ENCODE measurements around the gene KEAP1.

The KEAP1 gene

DNA sequence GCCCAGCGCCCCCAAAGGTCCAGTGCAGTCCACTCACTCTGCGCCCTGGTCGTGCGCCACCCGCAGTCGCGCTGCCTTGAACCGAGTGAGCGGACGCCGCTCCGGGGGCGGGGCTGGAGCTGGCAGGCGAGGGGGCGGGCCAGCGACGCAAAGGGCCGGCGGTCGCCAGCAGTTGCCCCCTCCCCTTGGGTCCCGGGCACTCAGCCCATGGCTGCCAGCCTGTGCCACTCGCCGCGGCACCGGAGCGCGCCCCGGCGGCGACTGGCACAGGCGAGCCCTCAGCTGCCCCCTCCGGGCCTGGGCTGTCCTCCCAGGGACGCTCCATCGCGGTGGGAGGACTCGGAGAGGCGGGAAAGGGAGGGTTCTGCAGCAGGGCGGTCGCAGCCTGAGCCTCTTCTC is 14.2 kb upstream of the KEAP1 start, which contains the start of gene S1PR5:
TSS of gene S1PR5 (minus strand) at position 87 of the 399 bp plus-strand sequence. CDS start 2,436 bp downstream, outside the sequence.
- Mint-ChIP-seq H3K4me1 (ENCODE audit: low read depth) (peaks cover 21% of the 10 kb centered on the region), H3K36me3 (ENCODE audit: low read depth) (peaks cover 3% of the 10 kb centered on the region), H3K9me3 (no peaks in the 10 kb centered on the region), H3K27me3 (ENCODE audit: low read depth) (peaks cover 76% of the 10 kb centered on the region), H3K27ac (no peak within 1 kb of the TSS), H3K4me3 (peak within 1 kb of the TSS; percentile 71)

DNA sequence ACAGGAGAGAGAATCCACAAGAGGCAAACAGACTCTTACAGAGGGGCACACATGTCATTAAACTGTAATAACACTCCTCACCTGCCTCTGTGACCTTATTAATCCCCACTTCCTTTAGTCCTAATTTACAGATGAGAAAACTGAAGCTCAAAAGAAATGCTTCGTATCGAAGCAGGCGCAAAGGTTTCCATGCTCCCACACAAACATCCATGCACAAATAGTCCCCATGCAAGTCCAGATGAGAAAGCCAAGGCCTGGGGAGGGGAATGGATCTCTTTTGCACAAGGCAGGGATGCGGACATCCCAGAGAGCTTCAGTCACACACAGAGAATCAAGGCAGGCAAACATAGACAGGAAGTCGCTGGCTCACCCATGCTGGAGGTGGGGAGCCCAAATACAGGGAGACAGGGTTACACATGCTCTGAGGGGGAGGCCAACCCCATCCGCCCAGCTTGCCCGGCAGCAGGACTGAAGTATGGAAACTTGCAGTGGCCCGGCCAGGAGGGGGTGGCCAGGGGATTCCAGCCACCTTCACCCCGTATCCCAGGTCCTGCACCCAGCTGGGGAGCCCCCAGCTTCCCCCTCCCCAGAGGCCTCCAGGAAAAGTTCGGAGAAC is 13.6 kb upstream of the KEAP1 start:
- H3K4me1 Mint-ChIP-seq (ENCODE audit: low read depth), result peaks cover 21% of the 10 kb centered on the region
- no peaks in the 10 kb centered on the region for H3K9me3 Mint-ChIP-seq
- peaks cover 3% of the 10 kb centered on the region for H3K36me3 Mint-ChIP-seq (ENCODE audit: low read depth)
- no peak overlapping the region for H3K27ac Mint-ChIP-seq
- H3K4me3 Mint-ChIP-seq, result peak overlapping the region; percentile 30
- peaks cover 71% of the 10 kb centered on the region for H3K27me3 Mint-ChIP-seq (ENCODE audit: low read depth)

DNA sequence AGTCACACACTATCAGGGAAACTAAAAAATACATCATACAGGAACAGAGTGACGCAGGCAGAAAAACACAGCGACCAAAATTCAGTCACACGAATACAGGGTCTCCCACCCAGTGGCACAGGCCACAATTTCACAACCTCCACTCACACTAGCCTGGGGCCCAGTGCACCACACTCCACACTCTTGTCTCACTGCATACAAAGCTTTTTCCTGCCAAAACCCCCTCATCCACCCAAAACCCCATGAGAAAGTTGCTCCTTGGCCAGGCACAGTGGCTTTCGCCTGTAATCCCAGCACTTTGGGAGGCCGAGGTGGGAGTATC is 12.9 kb upstream of the KEAP1 start:
- Mint-ChIP-seq H3K27ac (no peak overlapping the region), H3K9me3 (no peaks in the 10 kb centered on the region), H3K27me3 (ENCODE audit: low read depth) (peaks cover 72% of the 10 kb centered on the region), H3K4me1 (ENCODE audit: low read depth) (peaks cover 21% of the 10 kb centered on the region), H3K36me3 (ENCODE audit: low read depth) (peaks cover 3% of the 10 kb centered on the region), H3K4me3 (no peak overlapping the region)

DNA sequence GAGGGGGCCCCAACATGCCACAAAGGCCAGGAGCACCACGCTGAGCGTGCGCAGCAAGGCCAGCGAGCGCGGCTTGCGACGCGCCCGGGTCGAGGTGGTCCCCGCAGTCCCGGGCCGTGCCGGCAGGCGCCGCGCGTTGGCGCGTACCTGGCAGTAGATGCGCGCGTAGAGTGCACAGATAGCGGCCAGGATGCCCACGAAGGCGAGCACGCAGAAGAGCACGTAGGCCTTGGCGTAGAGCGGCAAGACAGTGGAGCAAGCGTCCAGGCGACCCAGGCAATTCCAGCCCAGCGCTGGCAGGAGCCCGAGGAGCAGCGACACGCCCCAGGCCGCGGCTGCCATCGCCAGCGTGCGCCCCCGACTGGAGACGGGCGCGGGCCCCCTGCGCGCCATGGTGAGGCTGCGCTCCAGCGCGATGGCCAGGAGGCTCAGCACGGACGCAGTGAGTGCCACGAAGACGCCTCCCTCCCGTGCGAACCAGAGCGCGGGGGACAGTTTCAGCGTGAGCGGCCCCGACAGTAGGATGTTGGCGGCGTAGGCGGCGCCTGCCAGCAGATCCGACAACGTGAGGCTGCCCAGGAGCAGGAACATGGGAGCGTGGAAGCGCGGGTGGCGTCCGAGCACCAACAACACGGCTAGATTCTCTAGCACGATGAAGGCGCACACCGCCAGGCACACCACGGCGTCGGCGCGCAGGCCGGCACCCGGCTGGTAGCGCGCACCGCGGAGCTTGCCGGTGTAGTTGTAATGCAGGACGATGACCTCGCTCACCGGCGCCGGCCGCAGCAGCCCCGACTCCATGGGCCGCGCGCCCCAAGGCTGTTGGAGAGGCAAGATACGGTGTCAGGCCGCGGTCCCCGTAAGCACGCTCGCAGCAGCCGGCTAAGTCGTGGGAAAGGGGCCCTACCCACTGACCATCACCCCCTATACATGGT is 11.3 kb upstream of the KEAP1 start:
- H3K27me3 Mint-ChIP-seq (ENCODE audit: low read depth), result peaks cover 66% of the 10 kb centered on the region
- H3K4me1 Mint-ChIP-seq (ENCODE audit: low read depth), result peaks cover 21% of the 10 kb centered on the region
- no peaks in the 10 kb centered on the region for H3K9me3 Mint-ChIP-seq
- peaks cover 3% of the 10 kb centered on the region for H3K36me3 Mint-ChIP-seq (ENCODE audit: low read depth)
- no peak overlapping the region for H3K4me3 Mint-ChIP-seq
- no peak overlapping the region for H3K27ac Mint-ChIP-seq

DNA sequence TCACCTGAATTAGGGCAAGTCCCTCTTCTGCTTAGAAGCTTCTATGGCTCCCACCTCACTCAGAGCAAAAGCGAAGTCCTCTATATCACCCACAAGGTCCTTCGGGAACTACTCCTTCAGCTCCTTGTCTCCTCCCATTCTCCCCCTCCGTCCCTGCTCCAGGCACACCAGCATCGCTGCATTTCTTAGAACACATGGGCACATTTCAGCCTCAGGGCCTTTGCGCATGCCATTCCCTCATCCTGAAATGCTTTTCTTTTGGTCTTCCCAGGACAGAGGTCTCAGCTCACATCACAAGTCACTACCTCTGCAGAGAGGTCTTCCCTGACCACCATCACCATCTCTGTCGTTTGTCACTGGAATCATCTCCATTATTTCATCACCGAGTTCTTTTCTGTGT is 10.1 kb upstream of the KEAP1 start:
- no peak overlapping the region for H3K4me3 Mint-ChIP-seq
- peaks cover 53% of the 10 kb centered on the region for H3K27me3 Mint-ChIP-seq (ENCODE audit: low read depth)

DNA sequence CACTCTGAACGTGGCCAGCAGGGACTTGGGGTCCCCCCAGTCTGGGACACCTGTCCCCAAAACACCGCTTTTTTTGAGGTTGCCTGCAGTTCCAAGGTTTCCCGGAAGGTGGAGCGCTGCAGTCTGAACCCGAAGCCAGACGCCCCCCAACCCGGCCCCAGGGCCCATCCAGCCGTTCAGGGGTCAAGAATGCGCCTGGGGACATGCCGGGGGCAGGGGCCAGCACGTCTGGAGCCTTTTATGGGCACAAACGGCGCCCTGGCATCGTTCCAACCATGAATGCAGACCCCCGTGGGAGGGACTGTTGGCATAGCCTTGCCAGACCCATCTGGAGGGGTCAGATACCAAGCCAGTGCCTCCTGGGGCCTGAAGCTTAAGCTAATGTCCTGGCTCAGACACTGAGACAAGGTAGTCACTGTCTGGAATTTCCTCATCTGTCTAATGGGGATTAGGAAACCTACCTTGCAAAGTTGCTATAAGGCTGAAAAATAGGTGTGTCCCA is 7.2 kb upstream of the KEAP1 start:
- peaks cover 16% of the 10 kb centered on the region for H3K4me1 Mint-ChIP-seq (ENCODE audit: low read depth)
- peaks cover 34% of the 10 kb centered on the region for H3K27me3 Mint-ChIP-seq (ENCODE audit: low read depth)
- no peaks in the 10 kb centered on the region for H3K36me3 Mint-ChIP-seq (ENCODE audit: low read depth)
- H3K4me3 Mint-ChIP-seq, result no peak overlapping the region
- no peaks in the 10 kb centered on the region for H3K9me3 Mint-ChIP-seq
- H3K27ac Mint-ChIP-seq, result no peak overlapping the region

More for the DNA sequence above, 10.1 kb upstream of the KEAP1 start:
- no peaks in the 10 kb centered on the region for H3K9me3 Mint-ChIP-seq
- H3K36me3 Mint-ChIP-seq (ENCODE audit: low read depth), result no peaks in the 10 kb centered on the region
- peaks cover 17% of the 10 kb centered on the region for H3K4me1 Mint-ChIP-seq (ENCODE audit: low read depth)
- no peak overlapping the region for H3K27ac Mint-ChIP-seq

DNA sequence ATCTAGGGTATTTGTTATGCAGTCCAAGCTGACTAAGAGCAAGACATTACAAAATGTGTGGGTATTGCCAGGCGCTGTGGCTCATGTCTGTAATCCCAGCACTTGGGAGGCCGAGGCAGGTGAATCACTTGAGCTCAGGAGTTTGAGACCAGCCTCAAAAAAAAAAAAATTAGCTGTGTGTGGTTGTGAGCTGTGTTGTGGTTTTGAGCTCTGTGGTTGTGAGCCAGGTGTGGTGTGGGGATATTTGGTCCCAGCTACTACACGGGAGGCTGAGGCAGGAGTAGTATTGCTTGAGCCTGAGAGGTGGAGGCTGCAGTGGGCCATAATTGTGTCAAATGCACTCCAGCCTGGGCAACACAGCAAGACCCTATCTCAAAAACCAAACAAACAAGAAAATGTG is 5.6 kb upstream of the KEAP1 start:
- Mint-ChIP-seq H3K27me3 (ENCODE audit: low read depth) (peaks cover 18% of the 10 kb centered on the region), H3K27ac (no peak overlapping the region), H3K9me3 (no peaks in the 10 kb centered on the region), H3K4me3 (no peak overlapping the region), H3K4me1 (ENCODE audit: low read depth) (peaks cover 16% of the 10 kb centered on the region), H3K36me3 (ENCODE audit: low read depth) (no peaks in the 10 kb centered on the region)

DNA sequence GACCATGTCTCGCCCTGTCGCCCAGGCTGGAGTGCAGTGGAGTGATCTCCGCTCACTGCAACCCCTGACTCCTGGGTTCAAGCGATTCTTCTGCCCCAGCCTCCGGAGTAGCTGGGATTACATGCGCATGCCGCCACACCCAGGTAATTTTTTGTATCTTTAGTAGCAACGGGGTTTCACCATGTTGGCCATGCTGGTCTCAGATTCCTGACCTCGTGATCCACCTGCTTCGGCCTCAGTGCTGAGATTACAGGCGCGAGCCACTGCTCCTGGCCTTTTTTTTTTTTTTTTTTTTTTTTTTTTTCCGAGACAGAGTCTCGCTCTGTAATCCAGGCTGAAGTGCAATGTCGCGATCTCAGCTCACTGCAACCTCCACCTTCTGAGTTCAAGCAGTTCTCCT is 4.9 kb upstream of the KEAP1 start:
- Mint-ChIP-seq H3K4me3 (no peak overlapping the region), H3K4me1 (ENCODE audit: low read depth) (peaks cover 18% of the 10 kb centered on the region), H3K27ac (no peak overlapping the region), H3K36me3 (ENCODE audit: low read depth) (no peaks in the 10 kb centered on the region), H3K27me3 (ENCODE audit: low read depth) (peaks cover 11% of the 10 kb centered on the region), H3K9me3 (no peaks in the 10 kb centered on the region)

DNA sequence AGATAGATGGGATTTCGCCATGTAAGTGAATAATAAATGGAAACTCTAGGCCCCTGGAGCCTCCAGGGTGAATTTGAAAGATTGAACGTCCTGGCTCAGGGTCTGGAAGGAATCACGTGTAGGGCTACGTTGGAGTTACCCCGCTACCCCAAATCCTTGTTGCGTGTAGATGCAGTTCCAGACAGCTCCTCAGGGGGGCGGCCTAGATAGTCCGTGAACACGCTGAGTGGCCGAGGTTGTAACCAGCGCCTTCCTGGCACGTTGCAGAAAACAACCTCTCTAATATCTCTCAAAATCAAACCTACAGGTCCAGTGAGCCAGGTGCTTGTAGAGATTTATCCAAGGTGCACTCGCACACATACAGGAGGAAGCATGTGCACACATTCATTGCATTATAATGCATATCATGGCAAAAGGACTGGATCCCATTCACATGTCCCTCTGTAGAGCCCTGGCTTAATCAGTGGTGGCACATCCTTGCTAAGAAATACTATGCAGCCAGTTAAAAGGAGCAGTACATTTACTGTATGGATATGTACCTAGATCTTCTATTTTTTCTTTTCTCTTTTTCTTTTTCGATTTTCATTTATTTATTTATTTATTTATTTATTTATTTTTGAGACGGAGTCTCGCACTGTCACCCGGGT is 2.5 kb upstream of the KEAP1 start:
- Mint-ChIP-seq H3K9me3 (no peaks in the 10 kb centered on the region), H3K4me3 (peak overlapping the region; percentile 32), H3K27ac (peak overlapping the region; percentile 70), H3K36me3 (ENCODE audit: low read depth) (peaks cover 2% of the 10 kb centered on the region), H3K4me1 (ENCODE audit: low read depth) (peaks cover 25% of the 10 kb centered on the region), H3K27me3 (ENCODE audit: low read depth) (no peaks in the 10 kb centered on the region)

DNA sequence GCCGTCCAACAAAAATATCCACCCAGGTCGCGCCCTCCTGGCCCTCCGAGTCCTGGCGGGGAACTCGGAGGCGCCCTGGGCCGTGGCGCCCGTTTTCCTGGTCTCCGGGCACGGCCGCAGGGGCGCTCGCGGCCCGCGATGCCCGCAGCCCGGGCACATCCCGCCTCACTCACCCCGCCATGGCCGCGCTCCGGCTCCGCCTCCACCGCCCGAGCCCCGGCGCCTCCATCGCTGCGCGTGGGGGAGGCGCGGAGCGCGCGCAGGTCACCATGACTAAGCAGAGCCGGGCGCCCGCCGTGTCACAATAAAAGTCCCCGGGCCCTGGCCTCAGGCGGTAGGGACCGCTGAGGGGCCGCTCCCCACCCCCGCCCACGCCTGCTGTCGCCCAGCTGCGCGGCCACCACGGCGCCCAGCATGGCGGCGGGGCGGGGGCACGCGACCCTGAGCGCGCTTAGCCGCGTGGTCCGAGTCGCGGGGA is 593 bp downstream of the KEAP1 start:
- Mint-ChIP-seq H3K27me3 (ENCODE audit: low read depth) (no peaks in the 10 kb centered on the region), H3K4me3 (peak overlapping the region; percentile 90), H3K9me3 (no peaks in the 10 kb centered on the region), H3K4me1 (ENCODE audit: low read depth) (peaks cover 33% of the 10 kb centered on the region), H3K27ac (peak overlapping the region; percentile 91), H3K36me3 (ENCODE audit: low read depth) (peaks cover 15% of the 10 kb centered on the region)

DNA sequence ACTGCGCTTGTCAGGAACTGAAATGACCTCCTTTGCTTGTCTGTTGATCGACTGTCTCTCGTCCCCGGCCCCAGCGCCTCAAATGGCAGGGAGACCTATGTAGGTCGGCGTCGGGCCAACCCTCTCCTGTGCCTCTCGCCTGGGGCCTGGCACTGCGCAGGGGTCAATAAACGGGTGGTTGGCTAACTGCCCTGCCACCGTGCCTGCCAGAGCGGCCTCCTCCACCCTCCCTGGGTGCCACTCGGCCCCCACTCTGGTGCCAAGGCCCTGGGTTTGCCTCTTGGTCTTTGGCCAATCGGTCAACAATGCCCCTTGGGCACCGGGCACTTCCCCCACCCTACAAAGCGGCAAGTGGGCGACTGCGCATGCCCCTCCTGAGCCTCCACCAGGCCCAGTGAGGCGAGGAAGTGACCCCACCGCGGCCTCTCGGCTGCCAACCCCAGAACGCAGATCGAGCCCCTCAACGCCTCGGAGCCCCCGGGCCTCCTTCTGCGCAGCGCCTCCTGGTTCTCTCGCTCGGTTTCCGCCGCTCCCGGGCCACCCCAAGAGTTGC is 1.1 kb downstream of the KEAP1 start:
- Mint-ChIP-seq H3K9me3 (no peaks in the 10 kb centered on the region), H3K4me3 (peak overlapping the region; percentile 90), H3K27me3 (ENCODE audit: low read depth) (no peaks in the 10 kb centered on the region), H3K4me1 (ENCODE audit: low read depth) (peaks cover 37% of the 10 kb centered on the region), H3K27ac (peak overlapping the region; percentile 91), H3K36me3 (ENCODE audit: low read depth) (peaks cover 18% of the 10 kb centered on the region)

DNA sequence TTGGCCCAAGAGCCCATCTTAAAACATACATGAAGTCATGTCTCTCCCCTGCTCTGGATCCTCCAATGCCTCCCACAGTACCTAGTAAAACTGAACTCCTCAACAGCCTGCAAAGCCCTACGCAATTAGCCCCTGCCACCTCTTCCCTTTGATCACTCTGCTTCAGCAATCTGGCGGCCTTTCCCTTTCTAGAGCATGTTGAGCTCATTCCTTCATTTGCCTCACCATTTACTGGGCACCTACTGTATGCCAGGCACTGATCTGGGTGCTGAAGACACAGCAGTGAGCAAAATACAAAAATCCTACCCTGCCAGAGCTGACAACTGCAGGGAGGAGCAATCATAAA is 2.9 kb downstream of the KEAP1 start:
- H3K4me3 Mint-ChIP-seq, result peak overlapping the region; percentile 70
- peak overlapping the region; percentile 67 for H3K27ac Mint-ChIP-seq
- H3K9me3 Mint-ChIP-seq, result no peaks in the 10 kb centered on the region
- peaks cover 32% of the 10 kb centered on the region for H3K4me1 Mint-ChIP-seq (ENCODE audit: low read depth)
- H3K27me3 Mint-ChIP-seq (ENCODE audit: low read depth), result no peaks in the 10 kb centered on the region
- peaks cover 22% of the 10 kb centered on the region for H3K36me3 Mint-ChIP-seq (ENCODE audit: low read depth)

DNA sequence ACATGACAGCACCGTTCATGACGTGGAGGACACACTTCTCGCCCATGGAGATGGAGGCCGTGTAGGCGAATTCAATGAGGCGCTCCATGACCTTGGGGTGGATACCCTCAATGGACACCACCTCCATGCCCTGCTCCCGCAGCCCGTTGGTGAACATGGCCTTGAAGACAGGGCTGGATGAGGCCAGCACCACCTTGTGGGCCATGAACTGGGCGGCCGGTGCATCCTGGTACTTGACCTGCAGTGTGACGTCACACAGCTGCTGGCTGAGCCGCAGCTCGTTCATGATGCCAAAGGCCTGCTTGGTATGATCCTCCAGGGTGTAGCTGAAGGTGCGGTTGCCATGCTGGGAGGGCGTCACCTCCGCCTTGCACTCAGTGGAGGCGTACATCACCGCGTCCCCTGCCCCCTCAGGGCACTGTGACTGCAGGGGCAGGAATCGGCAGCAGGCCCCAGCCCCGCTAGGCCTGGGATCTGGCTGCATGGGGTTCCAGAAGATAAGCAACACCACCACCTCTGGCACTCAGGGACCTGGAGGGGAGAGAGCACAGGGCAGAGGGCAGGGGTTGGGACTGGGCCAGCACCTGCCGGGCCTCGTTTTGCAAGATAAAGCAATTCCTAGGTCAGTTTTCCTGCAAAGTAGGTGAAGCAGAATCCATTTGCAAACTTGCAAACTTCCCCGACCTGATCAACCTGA is 3.5 kb downstream of the KEAP1 start:
- Mint-ChIP-seq H3K9me3 (no peaks in the 10 kb centered on the region), H3K4me3 (peak overlapping the region; percentile 70), H3K4me1 (ENCODE audit: low read depth) (peaks cover 32% of the 10 kb centered on the region), H3K36me3 (ENCODE audit: low read depth) (peaks cover 22% of the 10 kb centered on the region), H3K27ac (peak overlapping the region; percentile 94), H3K27me3 (ENCODE audit: low read depth) (no peaks in the 10 kb centered on the region)

DNA sequence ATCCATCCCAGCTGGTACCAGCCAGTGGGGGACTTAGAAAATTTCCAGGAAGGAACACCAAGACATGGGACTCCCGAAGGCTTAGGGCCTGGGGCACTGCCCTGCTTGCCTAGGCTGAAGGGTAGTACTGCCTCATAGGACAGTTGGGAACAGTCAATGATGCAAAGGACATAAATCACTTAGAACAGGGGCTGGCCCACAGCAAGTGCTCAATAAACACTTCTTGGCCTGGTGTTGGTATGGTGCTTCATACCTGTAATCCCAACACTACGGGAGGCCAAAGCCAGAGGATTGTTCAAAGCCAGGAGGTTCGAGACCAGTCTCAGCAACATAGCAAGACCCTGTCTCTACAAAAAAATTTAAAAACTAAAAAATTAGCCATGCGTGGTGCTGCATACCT is 5.8 kb downstream of the KEAP1 start:
- Mint-ChIP-seq H3K27ac (peak overlapping the region; percentile 80), H3K9me3 (no peaks in the 10 kb centered on the region), H3K36me3 (ENCODE audit: low read depth) (peaks cover 26% of the 10 kb centered on the region), H3K4me1 (ENCODE audit: low read depth) (peaks cover 29% of the 10 kb centered on the region), H3K27me3 (ENCODE audit: low read depth) (no peaks in the 10 kb centered on the region), H3K4me3 (no peak overlapping the region)
